Panc1 (cell line): ENCODE data around the gene GPR158.
"Not testable (repeated sequence)": the region's sequence is repeated elsewhere in the genome, so short reads cannot be mapped to it uniquely, and the experiment has no call there.

Experiments
- POLR2AphosphoS5 ChIP-seq: IDR thresholded peaks from 2 replicates; pipeline ENCODE4 v1.6.1; 2012; ENCODE audit warnings: mild to moderate bottlenecking, low read depth, low read length, moderate library complexity
- TF ChIP-seq, protein P1 (sequence below): fragments of 450-650 bp; IDR thresholded peaks from 2 replicates; pipeline ENCODE4 v1.5.1; 2017; ENCODE audit warnings: mild to moderate bottlenecking
- TF ChIP-seq, protein P2 (sequence below), 2 experiments: IDR thresholded peaks; 2 replicates each; pipeline ENCODE4 v1.6.1; 2011 to 2012; ENCODE audit warnings: low read depth in 2 of 2, control low read depth in 1 of 2, low read length in 1 of 2, mild to moderate bottlenecking in 1 of 2, moderate library complexity in 1 of 2; ENCODE audit not compliant: insufficient read depth in 1 of 2

DNA sequence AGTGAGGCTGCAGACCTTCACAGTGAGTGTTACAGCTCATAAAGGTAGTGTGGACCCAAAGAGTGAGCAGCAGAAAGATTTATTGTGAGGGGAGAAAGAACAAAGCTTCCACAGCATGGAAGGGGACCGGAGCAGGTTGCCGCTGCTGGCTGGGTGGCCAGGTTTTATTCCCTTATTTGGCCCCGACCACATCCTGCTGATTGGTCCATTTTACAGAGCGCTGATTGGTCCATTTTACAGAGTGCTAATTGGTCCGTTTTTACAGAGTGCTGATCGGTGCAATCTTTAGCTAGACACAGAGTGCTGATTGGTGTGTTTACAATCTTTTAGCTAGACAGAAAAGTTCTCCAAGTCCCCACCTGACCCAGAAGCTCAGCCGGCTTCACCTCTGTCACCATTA is 11.3 kb upstream of the GPR158 start:
- TF ChIP-seq, protein P1, sequence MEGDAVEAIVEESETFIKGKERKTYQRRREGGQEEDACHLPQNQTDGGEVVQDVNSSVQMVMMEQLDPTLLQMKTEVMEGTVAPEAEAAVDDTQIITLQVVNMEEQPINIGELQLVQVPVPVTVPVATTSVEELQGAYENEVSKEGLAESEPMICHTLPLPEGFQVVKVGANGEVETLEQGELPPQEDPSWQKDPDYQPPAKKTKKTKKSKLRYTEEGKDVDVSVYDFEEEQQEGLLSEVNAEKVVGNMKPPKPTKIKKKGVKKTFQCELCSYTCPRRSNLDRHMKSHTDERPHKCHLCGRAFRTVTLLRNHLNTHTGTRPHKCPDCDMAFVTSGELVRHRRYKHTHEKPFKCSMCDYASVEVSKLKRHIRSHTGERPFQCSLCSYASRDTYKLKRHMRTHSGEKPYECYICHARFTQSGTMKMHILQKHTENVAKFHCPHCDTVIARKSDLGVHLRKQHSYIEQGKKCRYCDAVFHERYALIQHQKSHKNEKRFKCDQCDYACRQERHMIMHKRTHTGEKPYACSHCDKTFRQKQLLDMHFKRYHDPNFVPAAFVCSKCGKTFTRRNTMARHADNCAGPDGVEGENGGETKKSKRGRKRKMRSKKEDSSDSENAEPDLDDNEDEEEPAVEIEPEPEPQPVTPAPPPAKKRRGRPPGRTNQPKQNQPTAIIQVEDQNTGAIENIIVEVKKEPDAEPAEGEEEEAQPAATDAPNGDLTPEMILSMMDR = not testable (repeated sequence)
- TF ChIP-seq, protein P2, sequence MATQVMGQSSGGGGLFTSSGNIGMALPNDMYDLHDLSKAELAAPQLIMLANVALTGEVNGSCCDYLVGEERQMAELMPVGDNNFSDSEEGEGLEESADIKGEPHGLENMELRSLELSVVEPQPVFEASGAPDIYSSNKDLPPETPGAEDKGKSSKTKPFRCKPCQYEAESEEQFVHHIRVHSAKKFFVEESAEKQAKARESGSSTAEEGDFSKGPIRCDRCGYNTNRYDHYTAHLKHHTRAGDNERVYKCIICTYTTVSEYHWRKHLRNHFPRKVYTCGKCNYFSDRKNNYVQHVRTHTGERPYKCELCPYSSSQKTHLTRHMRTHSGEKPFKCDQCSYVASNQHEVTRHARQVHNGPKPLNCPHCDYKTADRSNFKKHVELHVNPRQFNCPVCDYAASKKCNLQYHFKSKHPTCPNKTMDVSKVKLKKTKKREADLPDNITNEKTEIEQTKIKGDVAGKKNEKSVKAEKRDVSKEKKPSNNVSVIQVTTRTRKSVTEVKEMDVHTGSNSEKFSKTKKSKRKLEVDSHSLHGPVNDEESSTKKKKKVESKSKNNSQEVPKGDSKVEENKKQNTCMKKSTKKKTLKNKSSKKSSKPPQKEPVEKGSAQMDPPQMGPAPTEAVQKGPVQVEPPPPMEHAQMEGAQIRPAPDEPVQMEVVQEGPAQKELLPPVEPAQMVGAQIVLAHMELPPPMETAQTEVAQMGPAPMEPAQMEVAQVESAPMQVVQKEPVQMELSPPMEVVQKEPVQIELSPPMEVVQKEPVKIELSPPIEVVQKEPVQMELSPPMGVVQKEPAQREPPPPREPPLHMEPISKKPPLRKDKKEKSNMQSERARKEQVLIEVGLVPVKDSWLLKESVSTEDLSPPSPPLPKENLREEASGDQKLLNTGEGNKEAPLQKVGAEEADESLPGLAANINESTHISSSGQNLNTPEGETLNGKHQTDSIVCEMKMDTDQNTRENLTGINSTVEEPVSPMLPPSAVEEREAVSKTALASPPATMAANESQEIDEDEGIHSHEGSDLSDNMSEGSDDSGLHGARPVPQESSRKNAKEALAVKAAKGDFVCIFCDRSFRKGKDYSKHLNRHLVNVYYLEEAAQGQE (IDR thresholded peaks at IDR 0.05; ENCODE audit: insufficient read depth in 1 of 2, low read depth in 2 of 2, low read length in 1 of 2) = not testable (repeated sequence)
- TF ChIP-seq POLR2AphosphoS5 = not testable (repeated sequence)
